HCEC 1CT (cell line): ENCODE results near the gene FRRS1.

Source experiments
- DNase-seq: peaks from one replicate; pipeline ENCODE4 v3.0.0-alpha.2; 2017

FRRS1 gene

GRCh38 chr1:99674115-99675064 is 92.0 kb downstream of the FRRS1 start:
- DNase-seq, result no peak

- DNase-seq, result no peak
These were observed 93.1 kb downstream of the FRRS1 start for GRCh38 chr1:99673315-99673714.

GRCh38 chr1:99672530-99673213 is 93.8 kb downstream of the FRRS1 start:
- peak; percentile 38 for DNase-seq

GRCh38 chr1:99672038-99672437 is 94.4 kb downstream of the FRRS1 start:
- no peak for DNase-seq

GRCh38 chr1:99670583-99670982 is 95.9 kb downstream of the FRRS1 start:
- DNase-seq, result no peak

- DNase-seq, result no peak
These were observed 96.6 kb downstream of the FRRS1 start for GRCh38 chr1:99669821-99670220.

- DNase-seq, result no peak
These were observed 97.1 kb downstream of the FRRS1 start for GRCh38 chr1:99669376-99669775.

- DNase-seq, result no peak
These were observed 101.2 kb downstream of the FRRS1 start for GRCh38 chr1:99665212-99665611.

GRCh38 chr1:99663501-99663900 is 102.9 kb downstream of the FRRS1 start:
- DNase-seq, result no peak

- DNase-seq, result peak; percentile 61
These were observed 103.8 kb downstream of the FRRS1 start for GRCh38 chr1:99662539-99663080.

GRCh38 chr1:99661780-99662179 is 104.7 kb downstream of the FRRS1 start:
- DNase-seq, result no peak

GRCh38 chr1:99660496-99660895 is 105.9 kb downstream of the FRRS1 start:
- no peak for DNase-seq

- peak; percentile 61 for DNase-seq
These were observed 106.7 kb downstream of the FRRS1 start for GRCh38 chr1:99659755-99660210.
